Measurements from ENCODE around the gene ACTMAP.

GRCh38 chr19:40726279-40726678, 24.0 kb downstream of the ACTMAP start:
- TF ChIP-seq CTCF (conservative IDR thresholded peaks at IDR 0.05; ENCODE audit: low read length) (no peak), EZH2phosphoT487 (IDR thresholded peaks at IDR 0.05; ENCODE audit: borderline replicate concordance, low read depth, low read length) (no peak)

All from OCI-LY7 (cell line).